GM12872 (cell line): Measurements from ENCODE around the gene RNASE12.

ENCODE experiments used
- TF ChIP-seq, protein P1 (sequence below): IDR thresholded peaks from 3 replicates; pipeline ENCODE4 v1.5.1; 2011; ENCODE audit warnings: low read depth, mild to moderate bottlenecking, low read length, moderate library complexity; ENCODE audit not compliant: insufficient read depth

RNASE12 gene

DNA sequence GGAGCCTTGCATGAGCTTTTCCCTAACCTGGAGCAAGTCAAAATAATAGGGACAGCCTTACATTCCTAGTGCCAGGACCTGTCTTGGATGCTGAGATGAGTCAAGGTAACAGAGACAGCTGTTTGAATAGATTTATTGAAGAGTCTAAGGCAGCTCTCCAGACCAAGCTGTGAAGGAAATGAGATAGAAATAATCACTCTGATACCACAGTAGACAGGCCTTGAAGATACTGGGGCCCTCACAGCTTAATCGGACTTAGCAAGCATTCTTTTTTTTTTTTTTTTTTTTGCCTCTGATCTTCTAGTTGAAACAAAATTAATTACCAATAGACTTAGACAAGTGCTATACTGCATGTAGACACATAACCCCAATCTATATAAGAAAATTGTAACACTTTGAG is 27.2 kb downstream of the RNASE12 start:
- TF ChIP-seq, protein P1, sequence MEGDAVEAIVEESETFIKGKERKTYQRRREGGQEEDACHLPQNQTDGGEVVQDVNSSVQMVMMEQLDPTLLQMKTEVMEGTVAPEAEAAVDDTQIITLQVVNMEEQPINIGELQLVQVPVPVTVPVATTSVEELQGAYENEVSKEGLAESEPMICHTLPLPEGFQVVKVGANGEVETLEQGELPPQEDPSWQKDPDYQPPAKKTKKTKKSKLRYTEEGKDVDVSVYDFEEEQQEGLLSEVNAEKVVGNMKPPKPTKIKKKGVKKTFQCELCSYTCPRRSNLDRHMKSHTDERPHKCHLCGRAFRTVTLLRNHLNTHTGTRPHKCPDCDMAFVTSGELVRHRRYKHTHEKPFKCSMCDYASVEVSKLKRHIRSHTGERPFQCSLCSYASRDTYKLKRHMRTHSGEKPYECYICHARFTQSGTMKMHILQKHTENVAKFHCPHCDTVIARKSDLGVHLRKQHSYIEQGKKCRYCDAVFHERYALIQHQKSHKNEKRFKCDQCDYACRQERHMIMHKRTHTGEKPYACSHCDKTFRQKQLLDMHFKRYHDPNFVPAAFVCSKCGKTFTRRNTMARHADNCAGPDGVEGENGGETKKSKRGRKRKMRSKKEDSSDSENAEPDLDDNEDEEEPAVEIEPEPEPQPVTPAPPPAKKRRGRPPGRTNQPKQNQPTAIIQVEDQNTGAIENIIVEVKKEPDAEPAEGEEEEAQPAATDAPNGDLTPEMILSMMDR, result no peak

DNA sequence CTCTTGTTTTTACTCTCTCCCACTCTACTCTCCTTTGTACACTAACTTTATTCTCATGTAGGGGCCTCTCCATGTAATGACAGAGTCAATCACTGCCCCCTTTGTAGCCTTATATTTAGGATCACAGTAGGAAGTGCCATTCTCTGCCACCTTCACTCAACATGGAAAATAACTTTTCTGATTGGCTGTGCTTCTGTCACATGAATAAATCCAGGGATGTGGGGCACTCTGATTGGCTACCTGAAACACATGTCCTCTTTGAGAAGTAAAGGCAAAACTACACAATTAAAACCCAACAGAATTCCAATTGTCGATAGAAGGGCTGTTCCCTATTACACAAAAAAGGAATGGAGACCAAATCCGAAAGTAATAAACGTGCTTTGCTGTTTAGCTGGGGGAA is 30.2 kb downstream of the RNASE12 start, which contains the start of gene RNASE9:
RNASE9 (minus strand) TSS at position 87 of the 400 bp plus-strand sequence.
- TF ChIP-seq, protein P1, result no peak

DNA sequence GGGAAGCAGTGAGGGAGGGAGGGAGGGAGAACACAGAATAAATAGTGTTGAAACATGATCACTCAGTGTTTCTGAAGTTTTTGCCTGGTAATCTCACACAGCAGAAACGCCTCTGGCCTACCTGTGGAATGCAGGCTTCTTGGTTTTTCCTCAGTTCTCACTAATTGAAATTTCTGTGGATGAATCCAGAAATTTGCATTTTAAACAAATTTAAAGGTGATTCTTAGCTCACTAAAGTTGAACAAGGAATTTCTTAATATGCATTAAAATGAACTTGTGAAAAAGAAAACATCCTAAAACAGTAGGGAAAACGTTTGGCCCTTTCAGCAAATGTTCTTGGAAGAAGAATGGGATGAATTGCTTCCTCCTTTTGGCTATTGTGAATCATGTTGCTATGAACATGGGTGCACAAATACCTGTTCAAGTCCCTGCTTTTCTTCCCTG is 31.7 kb downstream of the RNASE12 start:
- TF ChIP-seq, protein P1, result no peak

DNA sequence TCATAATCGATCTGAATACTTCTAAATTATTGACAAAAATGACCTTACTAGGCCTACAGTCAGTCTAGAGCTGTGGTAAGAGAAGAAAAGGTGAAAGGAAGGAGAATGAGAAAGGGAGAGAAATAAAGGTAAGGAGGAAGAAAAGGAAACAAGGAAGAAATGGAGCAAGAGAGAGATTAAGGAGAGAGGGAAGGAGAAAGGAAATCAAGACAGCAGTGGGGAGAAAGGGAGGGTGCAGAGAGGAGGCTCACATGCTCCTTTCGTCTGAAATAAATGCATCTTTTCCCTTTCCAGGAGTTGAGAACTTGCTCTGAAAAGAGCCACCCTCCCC is 34.0 kb downstream of the RNASE12 start:
- TF ChIP-seq, protein P1, result no peak

DNA sequence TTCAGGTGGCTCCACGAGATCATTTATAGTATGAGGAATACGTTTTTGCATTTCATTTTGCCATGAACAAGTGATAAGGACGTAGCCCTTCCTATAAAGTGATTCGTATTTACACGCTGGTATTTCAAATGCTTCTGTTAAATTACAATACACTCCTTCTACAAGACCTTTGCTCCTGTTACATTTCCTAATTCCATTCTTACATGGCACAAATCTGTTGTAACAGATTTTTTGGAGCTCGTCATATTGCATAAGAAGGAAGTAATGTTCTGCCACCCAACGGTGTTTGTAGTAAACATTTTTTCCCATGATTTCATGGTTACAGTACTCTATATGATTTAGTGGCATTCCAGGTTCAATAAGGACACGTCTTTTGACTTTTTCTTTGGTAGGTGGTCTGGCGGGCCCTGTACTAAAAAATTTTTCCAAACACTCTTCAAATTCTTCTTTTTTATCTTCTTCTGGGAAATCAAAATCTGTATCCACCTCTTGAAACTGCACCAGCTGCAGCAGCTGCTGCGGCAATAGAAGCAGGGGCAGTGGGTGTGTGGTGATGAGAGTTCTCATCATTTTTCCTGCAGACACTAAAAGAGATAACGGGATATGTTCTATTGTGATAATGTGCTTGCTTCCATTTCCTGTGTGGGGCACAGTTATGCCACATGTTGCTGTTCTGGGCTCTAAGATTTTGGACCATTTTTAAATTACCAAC is 34.5 kb downstream of the RNASE12 start:
- TF ChIP-seq, protein P1, result no peak

DNA sequence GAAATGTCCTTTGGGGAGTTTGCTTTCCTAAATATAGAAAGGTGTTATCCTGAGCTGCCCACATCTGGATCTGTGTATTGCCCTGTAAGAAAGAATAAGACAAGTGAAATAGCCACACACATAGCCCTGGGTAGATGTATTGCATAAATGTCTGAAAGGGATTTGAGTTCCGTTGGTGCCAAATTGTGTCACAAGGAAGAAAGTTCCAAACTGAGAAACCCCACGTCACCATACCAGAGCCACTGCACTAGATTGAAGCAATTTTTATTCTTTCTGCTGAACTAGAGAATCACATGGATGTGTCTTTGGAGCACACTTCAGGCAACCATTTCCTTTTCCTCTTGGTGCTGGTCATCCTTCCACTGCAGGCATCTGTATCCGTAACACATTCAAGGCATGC is 35.3 kb downstream of the RNASE12 start:
- TF ChIP-seq, protein P1, result no peak

DNA sequence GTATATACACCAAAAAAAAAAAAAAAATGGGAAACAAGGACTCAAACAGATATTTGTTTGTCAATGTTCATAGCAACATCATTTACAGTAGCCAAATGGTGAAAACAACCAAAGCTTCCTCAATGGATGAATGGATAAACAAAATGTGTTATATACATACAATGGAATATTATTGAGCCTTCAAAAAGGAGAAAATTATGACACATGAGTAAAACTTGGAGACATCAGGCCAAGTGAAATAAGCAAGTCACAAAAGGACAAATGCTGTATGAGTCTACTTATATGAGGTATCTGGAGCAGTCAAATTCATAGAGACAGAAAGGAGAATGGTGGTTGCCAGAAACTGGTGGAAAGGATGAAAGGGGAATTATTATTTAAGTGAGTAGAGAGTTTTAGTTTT is 38.2 kb downstream of the RNASE12 start:
- TF ChIP-seq, protein P1, result no peak
